Measurements from ENCODE around the gene TMPRSS3. TPM values are rescaled to one million over a fixed set of nuclear protein-coding genes. Genes with fewer than 3 reads are reported as not detected.

TMPRSS3 gene
- total and polyA plus RNA-seq, 2 of the 13 experiments (the other 11 are each of a cell fraction or from before 2014, with no cell fraction given) = 2.8 to 16.9 TPM

- TF ChIP-seq, protein P1, sequence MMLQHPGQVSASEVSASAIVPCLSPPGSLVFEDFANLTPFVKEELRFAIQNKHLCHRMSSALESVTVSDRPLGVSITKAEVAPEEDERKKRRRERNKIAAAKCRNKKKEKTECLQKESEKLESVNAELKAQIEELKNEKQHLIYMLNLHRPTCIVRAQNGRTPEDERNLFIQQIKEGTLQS (CRISPR knock-in tag; IDR thresholded peaks at IDR 0.05) = peak; percentile 57; the same call in 1 of the 2 replicates
- TF ChIP-seq ZNF564 (CRISPR knock-in tag; IDR thresholded peaks at IDR 0.05) (no peak), ZNF234 (CRISPR knock-in tag; conservative IDR thresholded peaks at IDR 0.05) (no peak), PTBP1 (IDR thresholded peaks at IDR 0.05; ENCODE audit: low read depth, low read length, poor library complexity, severe bottlenecking) (no peak), CC2D1A (CRISPR knock-in tag; IDR thresholded peaks at IDR 0.05) (no peak), ZSCAN31 (CRISPR knock-in tag; IDR thresholded peaks at IDR 0.05; ENCODE audit: low read depth) (no peak), IRX3 (CRISPR knock-in tag; IDR thresholded peaks at IDR 0.05; ENCODE audit: borderline replicate concordance, low read depth) (no peak), ARNT2 (CRISPR knock-in tag; IDR thresholded peaks at IDR 0.05; ENCODE audit: low read depth) (no peak), RARA (CRISPR knock-in tag; IDR thresholded peaks at IDR 0.05) (peak; percentile 59; the same call in 1 of the 2 replicates), SIX1 (CRISPR knock-in tag; IDR thresholded peaks at IDR 0.05; ENCODE audit: borderline replicate concordance) (peak; percentile 49; the same call in 1 of the 2 replicates), ZNF644 (CRISPR knock-in tag; IDR thresholded peaks at IDR 0.05; ENCODE audit: low read depth) (peak; percentile 79), EED (CRISPR knock-in tag; IDR thresholded peaks at IDR 0.05) (no peak), NFIB (CRISPR knock-in tag; IDR thresholded peaks at IDR 0.05; ENCODE audit: borderline replicate concordance) (no peak), ZNF550 (CRISPR knock-in tag; IDR thresholded peaks at IDR 0.05; ENCODE audit: borderline replicate concordance) (no peak), ZSCAN29 (CRISPR knock-in tag; conservative IDR thresholded peaks at IDR 0.05) (no peak), MTA3 (CRISPR knock-in tag; IDR thresholded peaks at IDR 0.05) (no peak), NR2C2 (CRISPR knock-in tag; IDR thresholded peaks at IDR 0.05; ENCODE audit: borderline replicate concordance) (0 out of 2 replicates have a peak, but pooled peaks have one; percentile 13), BCL6 (CRISPR knock-in tag; IDR thresholded peaks at IDR 0.05) (peak; percentile 77; the same call in 1 of the 2 replicates), TRAFD1 (CRISPR knock-in tag; IDR thresholded peaks at IDR 0.05; ENCODE audit: borderline replicate concordance) (no peak), ASH2L (IDR thresholded peaks at IDR 0.05; ENCODE audit: insufficient read length, low read depth, low read length) (peak; percentile 45), FOXK1 (CRISPR knock-in tag; IDR thresholded peaks at IDR 0.05; ENCODE audit: borderline replicate concordance, low read depth) (0 out of 2 replicates have a peak, but pooled peaks have one; percentile 15), CBX5 (CRISPR knock-in tag; IDR thresholded peaks at IDR 0.05; ENCODE audit: borderline replicate concordance) (no peak; the same call in 1 of the 2 replicates), YEATS4 (CRISPR knock-in tag; IDR thresholded peaks at IDR 0.05; ENCODE audit: borderline replicate concordance) (peak; percentile 28; the same call in 1 of the 2 replicates), TAF1 (CRISPR knock-in tag; IDR thresholded peaks at IDR 0.05) (no peak; the same call in 1 of the 2 replicates)
- TF ChIP-seq, protein P2, sequence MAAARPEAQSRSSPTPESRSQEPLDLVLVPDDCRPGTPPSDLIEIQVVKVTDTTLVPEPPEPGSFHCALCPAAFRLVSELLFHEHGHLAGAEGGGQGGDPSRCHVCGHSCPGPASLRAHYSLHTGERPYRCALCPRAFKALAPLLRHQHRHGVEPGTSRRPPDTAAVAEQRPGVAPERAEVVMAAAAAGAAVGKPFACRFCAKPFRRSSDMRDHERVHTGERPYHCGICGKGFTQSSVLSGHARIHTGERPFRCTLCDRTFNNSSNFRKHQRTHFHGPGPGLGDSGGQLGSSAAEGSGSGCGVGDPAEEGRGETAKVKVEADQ (CRISPR knock-in tag; IDR thresholded peaks at IDR 0.05; ENCODE audit: borderline replicate concordance) = no peak
Observed at GRCh38 chr21:42389449-42389835, 6.4 kb downstream of the TMPRSS3 start (continued).

All from HepG2 (cell line).